HepG2 (cell line): ENCODE data around the gene LUC7L. TPM values are rescaled to one million over a fixed set of nuclear protein-coding genes. Genes with fewer than 3 reads are reported as not detected.

Experiments
- IRF2 ChIP-seq: IDR thresholded peaks from 2 replicates; pipeline ENCODE4 v1.6.1; 2018; ENCODE audit warnings: missing genetic modification reagents, missing compliant biosample characterization
- KLF13 ChIP-seq: sonication (generic); formaldehyde crosslinking; IDR thresholded peaks from 2 replicates; pipeline ENCODE4 v1.4.0; 2020; ENCODE audit warnings: mild to moderate bottlenecking, missing genetic modification reagents
- MYC ChIP-seq: sonication (generic); formaldehyde crosslinking; IDR thresholded peaks from 2 replicates; pipeline ENCODE4 v1.9.0; 2021; ENCODE audit warnings: missing genetic modification reagents, borderline replicate concordance
- RARA ChIP-seq: IDR thresholded peaks from 2 replicates; pipeline ENCODE4 v1.6.1; 2016; ENCODE audit warnings: missing genetic modification reagents, missing compliant biosample characterization
- REL ChIP-seq: sonication (generic); formaldehyde crosslinking; conservative IDR thresholded peaks from 2 replicates; pipeline ENCODE4 v1.8.0; 2022; ENCODE audit warnings: mild to moderate bottlenecking, missing genetic modification reagents, moderate library complexity
- RXRB ChIP-seq: IDR thresholded peaks from 2 replicates; pipeline ENCODE4 v1.6.1; 2016; ENCODE audit warnings: borderline replicate concordance, missing genetic modification reagents, missing compliant biosample characterization
- SRY ChIP-seq: sonication (generic); formaldehyde crosslinking; IDR thresholded peaks from 2 replicates; pipeline ENCODE4 v1.8.0; 2022; ENCODE audit warnings: mild to moderate bottlenecking, missing genetic modification reagents
- TARDBP ChIP-seq: sonication (generic); formaldehyde crosslinking; IDR thresholded peaks from 2 replicates; pipeline ENCODE4 v1.8.0; 2022; ENCODE audit warnings: mild to moderate bottlenecking, missing genetic modification reagents
- TEAD2 ChIP-seq: sonication (generic); formaldehyde crosslinking; IDR thresholded peaks from 2 replicates; pipeline ENCODE4 v1.9.0; 2021; ENCODE audit warnings: missing genetic modification reagents
- THAP11 ChIP-seq: IDR thresholded peaks from 2 replicates; pipeline ENCODE4 v1.6.1; 2016; ENCODE audit warnings: missing biosample characterization, missing genetic modification reagents
- ZNF292 ChIP-seq: sonication (generic); formaldehyde crosslinking; IDR thresholded peaks from 2 replicates; pipeline ENCODE4 v1.8.1; 2022; ENCODE audit warnings: mild to moderate bottlenecking, low read depth, missing genetic modification reagents, borderline replicate concordance
- ZNF503 ChIP-seq: sonication (generic); formaldehyde crosslinking; IDR thresholded peaks from 2 replicates; pipeline ENCODE4 v1.4.0; 2020; ENCODE audit warnings: missing genetic modification reagents
- ZNF530 ChIP-seq: sonication (generic); formaldehyde crosslinking; IDR thresholded peaks from 2 replicates; pipeline ENCODE4 v1.5.0; 2020; ENCODE audit warnings: low read depth, mild to moderate bottlenecking, missing genetic modification reagents
- ZNF552 ChIP-seq: sonication (generic); formaldehyde crosslinking; IDR thresholded peaks from 2 replicates; pipeline ENCODE4 v1.9.0; 2022; ENCODE audit warnings: missing genetic modification reagents, mild to moderate bottlenecking, borderline replicate concordance
- ZNF607 ChIP-seq: sonication (generic); formaldehyde crosslinking; IDR thresholded peaks from 2 replicates; pipeline ENCODE4 v1.5.1; 2020; ENCODE audit warnings: missing genetic modification reagents, mild to moderate bottlenecking, borderline replicate concordance
- ZNF672 ChIP-seq: sonication (generic); formaldehyde crosslinking; IDR thresholded peaks from 2 replicates; pipeline ENCODE4 v1.8.1; 2022; ENCODE audit warnings: missing genetic modification reagents
- ZSCAN20 ChIP-seq: sonication (generic); formaldehyde crosslinking; IDR thresholded peaks from 2 replicates; pipeline ENCODE4 v1.4.0; 2020; ENCODE audit warnings: missing genetic modification reagents, mild to moderate bottlenecking, borderline replicate concordance
- polyA plus RNA-seq, 8 experiments: library from polyadenylated mRNA; depleted of rRNA in 3 of 8; stranded (reverse) in 7 of 8; unstranded in 1 of 8; fragments of >200 nt; fragmentation: Illumina TruSeq in 4 of 8; extraction: Trizol in 4 of 8; gene quantifications; 2 replicates each; pipeline versions ENCODE4 v1.2.1 to v1.2.3, GENCODE V29; 2011 to 2016; ENCODE audit warnings: low read depth in 4 of 8, missing spikeins in 1 of 8, mixed read lengths in 1 of 8; ENCODE audit not compliant: insufficient read depth in 1 of 8
- total RNA-seq, 5 experiments: library from RNA; depleted of rRNA; stranded (reverse); fragments of >200 nt; fragmentation: Illumina TruSeq; extraction: Trizol; gene quantifications; 2 replicates each; pipeline ENCODE4 v1.2.3, GENCODE V29; 2016; ENCODE audit warnings: low read depth in 1 of 5
- TF ChIP-seq, protein P1 (sequence below): sonication (generic); formaldehyde crosslinking; conservative IDR thresholded peaks from 2 replicates; pipeline ENCODE4 v1.4.0; 2020; ENCODE audit warnings: missing genetic modification reagents
- TF ChIP-seq, protein P2 (sequence below): IDR thresholded peaks from 2 replicates; pipeline ENCODE4 v1.6.1; 2016; ENCODE audit warnings: mild to moderate bottlenecking
- TF ChIP-seq, protein P3 (sequence below): sonication (generic); formaldehyde crosslinking; IDR thresholded peaks from 2 replicates; pipeline ENCODE4 v1.4.0; 2020; ENCODE audit warnings: mild to moderate bottlenecking, low read depth, missing genetic modification reagents

LUC7L gene
- total and polyA plus RNA-seq, 2 of the 13 experiments (the other 11 are each of a cell fraction or from before 2014, with no cell fraction given), result 48.7 to 56.9 TPM

DNA sequence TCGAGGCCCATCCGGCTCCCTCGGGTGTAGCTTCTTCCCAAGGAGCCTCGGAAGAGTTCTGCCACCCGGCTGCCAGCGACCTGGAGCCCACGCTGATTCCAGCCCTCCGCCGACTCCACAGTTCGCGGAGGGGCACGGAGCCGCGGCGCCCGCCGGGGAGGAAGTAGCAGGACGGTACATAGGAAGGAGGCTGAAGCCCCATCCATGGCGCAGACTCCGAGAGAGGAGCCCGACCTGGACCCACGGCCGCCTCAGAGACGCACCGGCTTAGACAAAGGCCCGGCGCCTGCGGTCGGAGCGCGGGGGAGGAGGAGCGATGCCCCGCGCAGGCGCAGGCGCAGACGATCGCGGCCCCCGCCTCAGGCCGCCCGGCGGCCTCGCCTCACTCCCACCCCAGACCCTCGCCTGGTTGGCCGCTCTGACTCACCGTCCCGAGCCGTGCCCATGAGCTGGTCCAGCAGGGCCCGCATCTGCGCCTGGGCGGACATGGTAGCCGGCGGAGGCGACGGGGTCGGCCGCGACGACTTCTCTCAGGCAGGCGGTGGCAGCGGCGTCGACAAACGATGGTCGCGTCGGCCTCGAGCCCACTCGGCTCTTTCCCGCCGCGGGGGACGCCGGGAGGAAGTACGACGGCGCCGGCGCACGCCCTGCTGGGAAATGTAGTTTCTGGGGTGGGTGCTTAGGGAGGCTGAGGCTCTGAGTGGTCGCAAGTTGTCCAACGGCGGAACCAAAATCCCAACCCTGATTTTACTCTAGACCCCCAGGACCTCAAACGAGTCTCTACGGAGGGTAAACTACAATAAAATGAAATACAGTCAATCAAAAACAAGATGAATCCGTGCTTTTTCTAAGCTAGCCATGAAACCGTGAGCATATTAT is at the start of gene LUC7L (continued):
- TF ChIP-seq, protein P1, sequence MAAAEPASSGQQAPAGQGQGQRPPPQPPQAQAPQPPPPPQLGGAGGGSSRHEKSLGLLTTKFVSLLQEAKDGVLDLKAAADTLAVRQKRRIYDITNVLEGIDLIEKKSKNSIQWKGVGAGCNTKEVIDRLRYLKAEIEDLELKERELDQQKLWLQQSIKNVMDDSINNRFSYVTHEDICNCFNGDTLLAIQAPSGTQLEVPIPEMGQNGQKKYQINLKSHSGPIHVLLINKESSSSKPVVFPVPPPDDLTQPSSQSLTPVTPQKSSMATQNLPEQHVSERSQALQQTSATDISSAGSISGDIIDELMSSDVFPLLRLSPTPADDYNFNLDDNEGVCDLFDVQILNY (CRISPR knock-in tag), result peak; percentile 85; the same call in 1 of the 2 replicates
- TF ChIP-seq, protein P2, sequence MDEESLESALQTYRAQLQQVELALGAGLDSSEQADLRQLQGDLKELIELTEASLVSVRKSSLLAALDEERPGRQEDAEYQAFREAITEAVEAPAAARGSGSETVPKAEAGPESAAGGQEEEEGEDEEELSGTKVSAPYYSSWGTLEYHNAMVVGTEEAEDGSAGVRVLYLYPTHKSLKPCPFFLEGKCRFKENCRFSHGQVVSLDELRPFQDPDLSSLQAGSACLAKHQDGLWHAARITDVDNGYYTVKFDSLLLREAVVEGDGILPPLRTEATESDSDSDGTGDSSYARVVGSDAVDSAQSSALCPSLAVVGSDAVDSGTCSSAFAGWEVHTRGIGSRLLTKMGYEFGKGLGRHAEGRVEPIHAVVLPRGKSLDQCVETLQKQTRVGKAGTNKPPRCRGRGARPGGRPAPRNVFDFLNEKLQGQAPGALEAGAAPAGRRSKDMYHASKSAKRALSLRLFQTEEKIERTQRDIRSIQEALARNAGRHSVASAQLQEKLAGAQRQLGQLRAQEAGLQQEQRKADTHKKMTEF (CRISPR knock-in tag), result peak; percentile 99
- peak; percentile 61; the same call in 1 of the 2 replicates for TF ChIP-seq RARA (CRISPR knock-in tag)
- TF ChIP-seq ZNF292 (CRISPR knock-in tag), result no peak
- peak; percentile 84; the same call in 1 of the 2 replicates for TF ChIP-seq ZNF552 (CRISPR knock-in tag)
- TF ChIP-seq ZSCAN20, result peak; percentile 69; the same call in 1 of the 2 replicates
- peak; percentile 97 for TF ChIP-seq TARDBP (CRISPR knock-in tag)
- TF ChIP-seq THAP11, result peak; percentile 100
- TF ChIP-seq RXRB (CRISPR knock-in tag), result peak; percentile 85
- 0 out of 2 replicates have a peak, but pooled peaks have one; percentile 73 for TF ChIP-seq ZNF530 (CRISPR knock-in tag)
- peak; percentile 91 for TF ChIP-seq ZNF503 (CRISPR knock-in tag)
- no peak for TF ChIP-seq TEAD2 (CRISPR knock-in tag)
- no peak for TF ChIP-seq ZNF672
- peak; percentile 87 for TF ChIP-seq IRF2
- TF ChIP-seq, protein P3, sequence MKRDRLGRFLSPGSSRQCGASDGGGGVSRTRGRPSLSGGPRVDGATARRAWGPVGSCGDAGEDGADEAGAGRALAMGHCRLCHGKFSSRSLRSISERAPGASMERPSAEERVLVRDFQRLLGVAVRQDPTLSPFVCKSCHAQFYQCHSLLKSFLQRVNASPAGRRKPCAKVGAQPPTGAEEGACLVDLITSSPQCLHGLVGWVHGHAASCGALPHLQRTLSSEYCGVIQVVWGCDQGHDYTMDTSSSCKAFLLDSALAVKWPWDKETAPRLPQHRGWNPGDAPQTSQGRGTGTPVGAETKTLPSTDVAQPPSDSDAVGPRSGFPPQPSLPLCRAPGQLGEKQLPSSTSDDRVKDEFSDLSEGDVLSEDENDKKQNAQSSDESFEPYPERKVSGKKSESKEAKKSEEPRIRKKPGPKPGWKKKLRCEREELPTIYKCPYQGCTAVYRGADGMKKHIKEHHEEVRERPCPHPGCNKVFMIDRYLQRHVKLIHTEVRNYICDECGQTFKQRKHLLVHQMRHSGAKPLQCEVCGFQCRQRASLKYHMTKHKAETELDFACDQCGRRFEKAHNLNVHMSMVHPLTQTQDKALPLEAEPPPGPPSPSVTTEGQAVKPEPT, result peak; percentile 87; the same call in 1 of the 2 replicates
- peak; percentile 97 for TF ChIP-seq REL (CRISPR knock-in tag)
- peak; percentile 99 for TF ChIP-seq ZNF607 (CRISPR knock-in tag)
- TF ChIP-seq SRY, result peak; percentile 98
- peak; percentile 97 for TF ChIP-seq MYC (CRISPR knock-in tag)
- TF ChIP-seq KLF13 (CRISPR knock-in tag), result peak; percentile 97
